ENCODE data around the gene PML.

GRCh38 chr15:73990250-73991005 lies 4.1 kb upstream of the PML start:
- no peak for TF ChIP-seq BHLHE40 (IDR thresholded peaks at IDR 0.05; ENCODE audit: low read length)
- TF ChIP-seq E4F1 (CRISPR knock-in tag; IDR thresholded peaks at IDR 0.05; ENCODE audit: borderline replicate concordance): no peak
- no peak for TF ChIP-seq ZNF3 (CRISPR knock-in tag; IDR thresholded peaks at IDR 0.05)
- no peak for TF ChIP-seq CTCF (IDR thresholded peaks at IDR 0.05 in 2 of 3, conservative IDR thresholded peaks at IDR 0.05 in 1 of 3; ENCODE audit: insufficient read depth in 2 of 3, low read depth in 1 of 3, low read length in 3 of 3)
- TF ChIP-seq CREB1 (IDR thresholded peaks at IDR 0.05): no peak
- TF ChIP-seq CREB1 (CRISPR knock-in tag; IDR thresholded peaks at IDR 0.05): no peak
- TF ChIP-seq POLR2G (IDR thresholded peaks at IDR 0.05; ENCODE audit: low read depth, low read length): no peak
- no peak for TF ChIP-seq ZNF518B (CRISPR knock-in tag; IDR thresholded peaks at IDR 0.05)
- TF ChIP-seq CBFB (CRISPR knock-in tag; IDR thresholded peaks at IDR 0.05): no peak

Data from K562 (cell line).